Measurements from ENCODE around the gene CDH12.

CDH12 gene

DNA sequence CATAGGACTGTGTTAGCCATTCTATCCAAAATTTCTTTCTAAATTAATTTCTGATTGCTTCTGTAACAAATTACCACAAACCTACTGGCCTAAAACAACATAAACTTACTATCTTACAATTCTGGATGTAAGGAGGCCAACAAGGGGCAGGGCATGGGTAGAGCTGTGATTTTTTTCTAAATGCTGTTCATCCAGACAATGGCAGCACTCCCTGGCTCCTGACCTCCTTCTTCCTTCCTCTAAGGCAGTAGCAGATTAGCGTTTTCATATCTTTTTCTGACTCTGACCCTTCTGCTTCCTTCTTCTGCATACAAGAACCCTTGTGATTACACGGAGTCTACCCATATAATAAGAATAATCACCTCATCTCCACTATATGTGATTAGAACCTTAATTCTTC is 1005.8 kb downstream of the CDH12 start:
- no peak for DNase-seq (ENCODE audit: low read depth in 2 of 3, low spot score in 1 of 3)

DNA sequence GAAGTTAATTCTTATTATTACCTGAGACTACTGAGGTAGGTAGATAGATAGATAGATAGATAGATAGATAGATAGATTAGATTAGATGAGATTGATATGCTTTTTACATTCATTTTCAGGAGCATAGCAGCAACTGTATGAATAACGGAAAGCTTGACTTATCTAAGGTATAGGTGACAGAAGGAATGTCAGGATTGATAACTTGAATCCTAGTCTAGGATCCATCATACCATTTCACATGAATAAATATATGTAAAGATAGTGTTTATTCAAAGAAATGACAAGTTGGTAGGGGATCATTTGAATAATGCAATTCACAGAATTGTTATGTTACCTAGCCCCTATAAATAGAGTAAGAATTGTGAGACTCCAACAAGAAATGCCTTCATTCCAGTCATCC is 1008.2 kb downstream of the CDH12 start:
- no peak for DNase-seq (ENCODE audit: low read depth in 2 of 3, low spot score in 1 of 3)

DNA sequence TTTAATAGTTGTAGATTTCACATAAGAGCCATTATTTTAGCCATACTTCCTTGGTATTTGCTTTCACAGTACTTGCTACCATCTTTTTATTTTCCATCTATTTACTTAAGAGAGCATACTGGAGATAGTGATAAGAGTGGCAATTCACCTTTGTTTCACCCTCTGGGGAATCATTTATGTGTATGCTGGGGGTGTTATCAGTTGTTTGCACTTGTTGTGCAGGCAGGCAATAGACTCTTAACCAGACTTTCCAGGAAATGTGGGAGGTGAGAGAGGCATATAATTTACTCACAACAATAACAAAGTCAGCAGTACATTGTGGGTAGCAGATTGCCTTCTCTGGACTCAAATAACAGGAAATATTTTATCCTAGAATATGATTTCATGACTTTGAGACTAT is 1018.3 kb downstream of the CDH12 start:
- DNase-seq (ENCODE audit: low read depth in 2 of 3, low spot score in 1 of 3), result no peak

DNA sequence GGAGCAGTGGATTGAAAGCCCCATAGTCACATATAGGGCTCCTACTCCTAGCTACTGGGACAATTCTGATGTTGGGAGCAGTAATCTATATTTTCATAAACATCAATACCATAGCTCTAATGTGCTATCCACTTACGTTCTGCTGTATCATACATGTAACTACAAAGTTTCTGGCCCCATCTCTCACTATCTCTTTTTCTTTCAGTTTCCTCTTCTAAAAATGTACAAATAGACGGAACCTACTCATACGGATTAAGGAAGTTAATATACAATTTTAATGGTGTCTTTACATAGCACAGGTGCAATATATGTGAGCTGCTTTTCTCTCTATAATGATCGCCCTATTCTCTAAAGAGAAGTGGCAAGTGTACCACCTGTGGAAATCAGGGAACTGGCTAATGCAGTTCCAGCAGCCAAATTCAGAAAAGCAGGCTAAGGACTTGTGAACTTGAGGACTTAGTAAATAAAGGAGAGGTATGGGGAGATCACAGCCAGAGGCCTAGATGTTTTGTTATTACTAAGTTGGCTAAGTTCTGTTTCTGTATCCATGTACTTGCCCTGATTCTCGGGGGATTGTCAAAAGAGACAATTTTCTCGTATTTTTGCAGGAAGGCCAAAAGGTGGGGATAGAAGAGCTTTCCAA is 1021.9 kb downstream of the CDH12 start:
- no peak for DNase-seq (ENCODE audit: low read depth in 2 of 3, low spot score in 1 of 3)

DNA sequence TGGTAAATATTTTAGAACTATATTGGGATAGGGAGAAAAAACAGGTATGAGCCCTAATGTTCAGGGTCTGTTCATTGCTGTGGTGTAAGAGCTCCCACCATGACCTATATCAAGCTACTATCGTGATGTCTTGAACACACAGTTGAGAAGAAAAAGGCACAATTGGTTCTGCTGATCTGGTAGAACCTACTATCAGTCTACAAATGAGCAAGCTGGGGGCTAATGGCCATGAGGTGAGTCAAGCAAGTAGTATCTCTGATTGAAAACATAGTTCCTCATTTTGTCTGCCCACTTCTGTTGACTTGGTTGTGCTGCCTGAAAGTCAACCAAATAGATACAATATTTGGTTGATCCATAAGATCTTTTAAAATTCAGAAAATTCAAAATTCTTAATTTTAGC is 1026.3 kb downstream of the CDH12 start:
- no peak for DNase-seq (ENCODE audit: low read depth in 2 of 3, low spot score in 1 of 3)

DNA sequence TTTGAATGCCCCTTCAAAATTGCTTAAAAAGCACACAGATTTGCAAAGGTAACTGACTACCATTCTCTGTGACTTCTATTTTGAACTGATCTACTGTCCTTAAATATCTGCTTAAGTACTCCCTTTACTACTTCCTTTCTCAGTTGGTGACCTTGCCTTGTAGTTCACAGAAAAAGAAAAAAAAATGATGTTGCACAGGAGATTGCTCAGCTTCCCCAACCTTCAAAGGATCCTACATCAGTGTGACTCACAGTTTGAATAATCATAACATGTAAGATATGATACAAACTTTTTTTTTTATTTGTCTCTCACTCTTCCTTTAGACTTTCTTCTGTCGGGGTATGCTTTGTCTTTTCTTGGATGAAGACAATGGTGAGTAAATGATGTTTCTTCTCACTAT is 1029.6 kb downstream of the CDH12 start:
- no peak for DNase-seq (ENCODE audit: low read depth in 2 of 3, low spot score in 1 of 3)

DNA sequence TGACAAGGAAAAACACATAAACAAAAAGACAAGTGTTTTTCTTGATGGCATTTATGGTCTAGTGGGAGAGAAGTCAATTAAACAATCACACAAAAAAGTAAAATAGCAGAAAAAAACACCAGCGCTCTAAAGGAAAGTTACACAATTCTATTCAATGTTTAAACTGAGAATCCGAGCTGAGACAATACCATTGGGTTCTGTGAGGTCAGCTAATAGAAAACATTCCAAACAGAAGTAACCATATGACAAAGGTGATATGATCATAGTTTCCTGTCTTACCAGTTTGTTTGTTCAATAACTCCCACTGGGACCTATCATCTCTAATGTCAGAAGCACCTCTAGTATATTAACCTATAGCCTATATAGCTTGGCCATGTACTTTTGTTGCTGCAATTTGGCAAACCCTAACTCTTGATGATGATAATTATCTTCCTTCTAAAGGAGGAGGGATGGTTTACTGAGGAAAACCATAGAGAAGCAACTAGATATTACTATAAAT is 1030.0 kb downstream of the CDH12 start:
- DNase-seq (ENCODE audit: low read depth in 2 of 3, low spot score in 1 of 3), result no peak

DNA sequence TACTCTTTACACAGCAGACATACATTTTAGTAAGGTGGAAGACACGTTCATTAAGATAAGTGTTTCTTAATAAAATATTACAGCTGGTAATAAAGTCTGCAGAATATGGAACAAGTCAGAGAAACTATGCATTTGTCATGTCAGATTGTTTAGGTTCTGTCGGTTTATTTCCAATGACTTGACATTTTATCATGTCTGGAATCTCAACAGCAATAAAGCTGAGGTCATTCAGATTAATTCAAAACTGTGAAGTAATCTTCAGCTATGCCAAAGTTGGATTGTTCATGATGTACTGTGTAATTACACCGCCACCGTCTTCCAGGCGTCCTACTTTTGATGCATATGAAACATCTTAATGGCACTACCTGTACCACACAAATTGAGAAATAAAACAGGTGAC is 1032.6 kb downstream of the CDH12 start:
- DNase-seq (ENCODE audit: low read depth in 2 of 3, low spot score in 1 of 3), result no peak

DNA sequence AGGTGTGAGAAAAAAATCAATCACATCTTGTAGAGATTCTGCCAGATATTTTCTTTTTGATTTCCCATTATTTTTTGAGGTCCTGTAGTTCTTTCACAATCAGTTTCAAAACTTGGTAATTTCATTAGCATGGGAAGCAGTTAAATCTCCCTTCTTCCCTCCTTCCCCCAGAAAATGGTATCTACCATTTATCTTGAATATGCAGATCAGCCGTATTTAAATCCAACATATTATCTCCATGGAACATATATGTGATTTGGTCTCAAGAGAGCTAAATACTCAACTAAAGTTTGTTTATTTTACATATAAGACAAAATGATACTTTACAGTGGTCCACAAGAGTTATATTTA is 1034.8 kb downstream of the CDH12 start:
- no peak for DNase-seq (ENCODE audit: low read depth in 2 of 3, low spot score in 1 of 3)

DNA sequence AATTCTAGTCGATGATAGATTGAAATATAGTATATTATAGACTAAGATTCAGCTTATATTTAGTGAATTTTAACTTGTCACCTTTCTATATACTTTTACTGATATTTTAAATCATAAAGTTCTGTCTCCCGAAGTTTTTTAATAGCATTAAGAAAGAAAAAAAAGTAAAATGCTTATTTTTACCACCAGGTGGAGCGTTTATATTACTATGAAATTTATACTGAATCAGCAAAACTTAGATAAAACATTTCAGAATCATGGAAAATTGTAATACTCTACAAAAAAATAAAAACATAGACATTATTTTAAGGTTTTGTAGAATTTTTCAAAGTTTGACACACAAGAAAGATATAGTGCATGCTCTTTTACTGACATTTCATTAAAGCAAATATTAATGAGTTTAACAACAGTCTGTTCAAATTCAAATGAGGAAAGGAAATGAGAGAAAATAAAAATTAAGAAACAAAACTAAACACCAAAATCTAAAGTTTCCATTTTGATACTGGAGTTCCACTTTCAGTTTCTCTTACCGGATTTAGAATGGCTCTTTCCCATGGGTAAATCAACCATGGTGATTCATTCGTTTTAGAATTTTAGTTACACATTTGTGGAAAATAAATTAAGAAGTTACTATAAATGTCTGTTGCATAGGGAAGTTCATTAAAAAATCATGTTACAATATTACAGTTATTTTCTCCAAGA is 1035.3 kb downstream of the CDH12 start:
- DNase-seq (ENCODE audit: low read depth in 2 of 3, low spot score in 1 of 3), result no peak

DNA sequence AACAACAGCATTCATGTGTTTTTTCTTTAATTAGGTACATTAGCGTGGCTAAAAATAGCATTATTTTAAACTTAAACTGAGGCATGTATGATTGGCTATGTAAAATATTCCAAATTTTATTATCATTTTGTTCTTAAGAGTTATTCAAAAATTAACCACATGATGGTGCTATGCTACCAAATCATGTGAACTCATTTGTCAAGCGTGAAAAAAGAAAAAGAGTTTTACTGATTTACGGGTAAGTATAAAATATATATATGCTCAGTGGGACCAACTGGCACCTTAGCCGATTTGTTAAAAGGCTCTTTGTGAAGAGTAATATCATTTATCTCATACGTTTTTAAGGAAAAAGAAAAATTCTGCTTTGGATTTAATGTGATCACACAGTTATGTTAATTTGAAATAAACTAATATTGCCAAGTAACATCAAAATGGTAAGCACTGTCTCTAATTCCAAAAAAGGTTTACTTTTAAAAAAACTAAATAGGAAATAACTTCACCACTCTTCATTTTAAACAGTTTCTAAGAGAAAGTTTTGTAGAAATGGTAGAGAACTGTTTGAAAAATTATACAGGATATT is 1042.3 kb downstream of the CDH12 start:
- DNase-seq (ENCODE audit: low read depth in 2 of 3, low spot score in 1 of 3), result no peak

DNA sequence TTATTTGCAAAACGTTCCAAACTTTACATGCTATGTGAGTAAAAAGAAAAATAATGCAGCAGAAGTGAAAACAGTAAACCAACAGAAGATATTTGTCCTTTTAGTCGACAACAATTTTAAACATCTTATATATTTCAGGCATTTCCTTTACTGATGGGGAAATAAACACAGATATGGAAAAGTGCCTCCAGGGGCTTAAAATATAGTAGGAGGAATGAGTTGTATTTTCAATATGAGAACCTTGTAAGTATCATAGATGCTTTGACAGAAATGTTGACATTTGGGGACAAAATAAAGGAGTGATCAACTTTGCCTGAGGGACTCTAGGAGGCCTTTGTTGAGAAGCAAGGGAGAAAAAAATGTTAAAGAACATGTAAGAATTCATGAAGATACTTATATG is 1043.5 kb downstream of the CDH12 start:
- no peak for DNase-seq (ENCODE audit: low read depth in 2 of 3, low spot score in 1 of 3)

DNA sequence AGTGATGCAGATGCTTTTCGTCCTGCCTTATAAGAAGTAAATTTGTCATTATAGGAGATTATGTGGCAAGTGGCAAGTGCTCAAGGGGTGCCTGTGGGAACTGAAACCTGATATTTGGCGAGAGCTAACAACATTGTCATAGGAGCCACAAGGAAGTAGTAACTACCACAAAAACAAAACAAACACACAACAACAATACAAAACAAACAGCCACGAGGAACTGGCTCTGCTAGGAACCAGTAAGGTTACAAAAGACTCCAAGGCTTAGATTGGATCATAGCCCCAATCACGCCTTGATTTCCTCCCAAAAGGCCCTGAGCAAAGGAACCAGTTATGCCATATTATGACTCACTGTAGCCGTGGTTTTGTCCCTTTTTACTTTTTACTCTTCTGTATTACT is 1045.2 kb downstream of the CDH12 start:
- no peak for DNase-seq (ENCODE audit: low read depth in 2 of 3, low spot score in 1 of 3)

DNA sequence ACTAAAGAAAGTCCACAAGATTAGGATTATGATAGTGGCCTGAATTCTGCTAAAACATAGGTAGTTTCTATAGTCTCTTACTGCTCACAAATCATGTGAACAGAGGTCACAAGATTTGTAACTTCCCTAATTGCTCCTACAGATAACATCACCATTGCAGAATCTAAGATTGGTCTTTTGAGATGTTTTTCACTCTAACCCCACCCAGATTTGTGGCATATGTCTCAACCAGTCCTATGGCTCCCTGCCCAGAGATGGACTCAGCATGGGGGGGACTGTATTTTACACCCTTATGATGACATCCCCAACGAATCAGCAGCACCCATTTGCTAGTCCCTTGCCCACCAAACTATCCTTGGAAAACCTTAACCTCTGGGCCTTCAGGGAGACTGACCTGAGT is 1046.2 kb downstream of the CDH12 start:
- no peak for DNase-seq (ENCODE audit: low read depth in 2 of 3, low spot score in 1 of 3)

DNA sequence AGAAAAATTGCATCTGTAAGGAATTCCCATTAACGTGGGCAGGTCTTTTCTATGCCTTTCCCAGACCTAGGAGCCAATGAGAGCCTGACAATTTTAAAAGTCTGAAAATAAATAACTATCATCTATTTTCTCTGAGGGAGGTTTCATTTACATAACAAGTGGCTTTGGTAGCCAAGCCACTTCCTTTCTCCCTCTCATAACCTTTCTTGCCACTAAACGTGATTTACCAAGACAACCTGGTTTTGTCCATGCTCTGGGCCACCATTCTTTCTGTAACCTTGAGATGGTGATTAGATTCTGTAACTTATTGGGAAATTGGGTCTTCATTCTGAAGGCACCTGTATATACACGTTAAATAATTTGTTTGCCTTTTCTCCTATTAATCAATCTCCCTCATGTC is 1046.9 kb downstream of the CDH12 start:
- DNase-seq (ENCODE audit: low read depth in 2 of 3, low spot score in 1 of 3), result no peak

DNA sequence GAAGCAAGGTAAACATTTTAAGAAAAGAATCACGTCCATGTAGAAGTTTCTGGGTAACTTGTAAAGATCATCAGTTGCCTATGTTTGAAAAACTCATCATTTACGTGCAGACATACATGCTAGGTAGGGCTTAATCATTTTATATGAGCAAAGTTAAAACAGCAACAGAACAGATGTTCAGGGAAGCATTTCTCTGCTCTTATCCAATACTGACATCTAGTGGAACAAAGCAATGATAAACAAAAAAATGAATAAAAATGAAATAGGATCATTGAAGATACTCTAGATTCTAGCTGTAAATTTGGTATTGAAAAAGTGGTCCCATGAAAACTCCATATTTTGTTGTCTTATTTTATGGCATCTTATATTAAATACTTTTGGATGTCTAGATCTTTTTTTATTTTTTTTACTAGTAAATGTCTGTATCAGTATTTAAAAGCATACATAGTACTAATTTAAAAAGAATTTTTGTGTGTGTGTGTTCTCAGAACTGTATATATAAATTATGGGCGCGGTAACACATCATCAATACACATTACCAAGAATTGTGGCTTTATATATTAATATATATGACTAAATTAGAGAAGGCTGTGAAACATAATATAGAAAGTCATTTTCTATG is 1050.2 kb downstream of the CDH12 start:
- no peak for DNase-seq (ENCODE audit: low read depth in 2 of 3, low spot score in 1 of 3)

DNA sequence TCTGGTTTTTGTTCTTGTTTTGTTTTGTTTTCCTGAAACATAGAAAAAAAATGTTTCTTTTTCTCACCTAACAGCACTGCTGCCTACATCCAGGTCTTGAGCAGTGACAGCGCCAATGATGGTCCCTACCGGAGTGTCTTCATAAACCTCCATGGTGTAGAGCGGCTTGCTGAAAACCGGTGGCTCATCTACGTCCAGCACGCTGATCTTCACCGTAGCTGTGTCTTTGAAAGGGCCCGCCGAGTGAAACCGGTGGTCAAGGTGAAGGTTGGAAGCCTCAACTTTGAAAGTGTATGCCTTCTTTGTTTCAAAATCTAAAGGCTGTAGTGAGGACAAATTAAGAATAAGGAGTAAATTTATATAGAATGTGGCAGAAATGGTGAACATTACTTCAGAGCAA is 1051.0 kb downstream of the CDH12 start:
- DNase-seq (ENCODE audit: low read depth in 2 of 3, low spot score in 1 of 3), result no peak

DNA sequence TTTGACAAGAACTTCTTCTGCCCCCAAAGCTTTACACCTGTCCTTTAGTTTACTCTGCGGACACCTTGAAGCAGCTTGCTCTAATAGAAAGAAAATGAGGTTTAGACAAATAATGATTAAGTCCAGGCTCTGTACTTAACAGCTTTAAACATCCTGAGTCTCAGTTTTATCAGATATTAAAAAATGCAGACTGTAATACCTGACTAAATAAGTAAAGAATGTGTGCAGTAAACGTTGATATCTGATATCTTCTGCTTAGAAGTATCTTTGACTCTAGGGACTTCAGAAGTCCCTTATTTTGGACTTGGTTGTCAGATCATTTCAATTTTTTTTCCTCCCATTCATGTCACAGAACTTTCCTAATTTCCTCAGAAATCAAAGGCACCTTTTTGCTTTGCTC is 1060.4 kb downstream of the CDH12 start:
- DNase-seq (ENCODE audit: low read depth in 2 of 3, low spot score in 1 of 3), result no peak

DNA sequence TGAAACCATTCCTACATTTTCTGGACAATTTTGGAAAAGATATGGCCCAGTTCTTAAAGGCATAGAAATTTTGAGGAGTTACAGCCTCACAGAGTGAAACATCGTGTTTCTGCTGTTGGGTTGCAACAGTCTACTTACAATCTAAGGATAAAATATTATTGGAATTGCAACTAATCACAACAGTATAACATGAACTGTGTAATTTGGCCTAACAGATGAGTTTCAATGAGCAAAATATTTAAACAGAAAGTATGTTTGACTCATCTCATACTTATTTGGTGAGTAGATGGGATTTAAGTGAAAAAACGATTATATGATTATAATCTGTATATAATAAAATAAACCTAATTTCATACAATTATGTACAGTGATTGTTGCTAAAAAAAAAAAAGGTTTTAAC is 1061.8 kb downstream of the CDH12 start:
- DNase-seq (ENCODE audit: low read depth in 2 of 3, low spot score in 1 of 3), result no peak

DNA sequence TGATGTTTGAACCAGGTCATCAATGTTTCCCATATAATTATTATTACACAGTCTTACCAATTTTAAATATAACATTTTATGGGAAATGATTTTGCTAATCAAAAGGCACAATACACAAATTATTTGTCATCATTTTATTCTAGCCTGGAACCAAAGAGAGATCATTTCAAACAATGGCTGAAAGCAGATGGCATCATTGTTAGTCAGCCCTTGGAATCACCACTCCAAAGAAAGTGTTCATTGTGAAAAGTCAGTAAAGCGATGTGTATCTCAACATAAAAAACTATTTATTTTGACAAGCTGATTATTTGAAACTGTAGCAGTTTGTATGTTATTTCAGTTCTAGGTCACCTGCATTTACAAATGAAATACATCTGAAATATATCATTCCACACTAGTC is 1068.7 kb downstream of the CDH12 start:
- no peak for DNase-seq (ENCODE audit: low read depth in 2 of 3, low spot score in 1 of 3)

DNA sequence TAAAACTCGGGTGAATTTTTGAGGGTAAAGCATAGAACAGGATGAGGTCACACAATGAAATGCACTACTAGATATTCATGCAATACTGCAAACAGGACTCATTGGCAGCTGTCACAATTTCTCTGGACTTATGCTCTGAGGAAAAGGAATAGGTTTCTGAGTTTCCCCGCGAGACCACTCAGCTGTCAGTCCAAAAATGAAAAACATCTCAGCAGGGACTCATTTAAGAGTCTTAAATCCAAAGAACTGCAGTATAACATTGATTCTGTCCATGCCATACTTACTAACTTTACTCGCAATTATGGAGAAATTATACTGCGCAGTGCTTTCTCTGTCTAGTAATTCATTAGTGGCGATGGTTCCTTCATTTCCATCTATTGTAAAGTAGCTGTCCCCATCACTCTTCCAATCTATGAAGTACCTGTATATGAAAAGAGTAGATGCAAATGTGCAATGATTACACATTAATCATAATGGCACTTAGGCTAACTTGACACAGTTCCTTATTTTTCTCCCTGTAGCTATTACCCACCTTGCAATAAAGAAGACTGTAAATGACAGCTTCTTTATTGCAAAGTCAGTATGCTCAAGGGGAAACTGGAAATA is 1070.0 kb downstream of the CDH12 start:
- DNase-seq (ENCODE audit: low read depth in 2 of 3, low spot score in 1 of 3), result no peak

DNA sequence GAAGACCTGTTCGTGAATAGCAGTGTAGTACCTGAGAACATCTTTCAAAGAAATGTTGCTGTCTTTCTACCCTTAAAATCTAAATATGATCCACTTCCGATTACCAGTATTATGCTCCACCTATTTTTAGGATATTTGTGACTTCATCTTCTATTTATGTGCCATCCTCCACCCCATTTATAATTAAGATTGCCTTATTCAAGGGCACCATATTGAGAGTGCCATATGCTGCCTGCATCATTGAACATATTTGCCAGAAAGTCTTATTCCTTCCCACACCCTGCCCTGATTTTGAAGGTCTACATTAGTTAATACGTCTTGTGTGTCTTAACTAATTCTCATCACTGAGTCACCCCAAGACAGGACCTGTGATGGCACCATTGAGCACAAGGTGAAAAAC is 1076.7 kb downstream of the CDH12 start:
- DNase-seq (ENCODE audit: low read depth in 2 of 3, low spot score in 1 of 3), result no peak

Data from stimulated activated CD4-positive, alpha-beta T cell treated with anti-CD3 and anti-CD28 coated beads, Interleukin-12 subunit alpha, Interleukin-12 subunit beta, amount 100 ng/mL, for 48 hours (primary cell).